ENCODE measurements around the gene TTYH2. TPM values are rescaled to one million over a fixed set of nuclear protein-coding genes. Genes with fewer than 3 reads are reported as not detected.

The TTYH2 gene
- total RNA-seq, 1 donor from 2014 or later = 30.3 TPM

DNA sequence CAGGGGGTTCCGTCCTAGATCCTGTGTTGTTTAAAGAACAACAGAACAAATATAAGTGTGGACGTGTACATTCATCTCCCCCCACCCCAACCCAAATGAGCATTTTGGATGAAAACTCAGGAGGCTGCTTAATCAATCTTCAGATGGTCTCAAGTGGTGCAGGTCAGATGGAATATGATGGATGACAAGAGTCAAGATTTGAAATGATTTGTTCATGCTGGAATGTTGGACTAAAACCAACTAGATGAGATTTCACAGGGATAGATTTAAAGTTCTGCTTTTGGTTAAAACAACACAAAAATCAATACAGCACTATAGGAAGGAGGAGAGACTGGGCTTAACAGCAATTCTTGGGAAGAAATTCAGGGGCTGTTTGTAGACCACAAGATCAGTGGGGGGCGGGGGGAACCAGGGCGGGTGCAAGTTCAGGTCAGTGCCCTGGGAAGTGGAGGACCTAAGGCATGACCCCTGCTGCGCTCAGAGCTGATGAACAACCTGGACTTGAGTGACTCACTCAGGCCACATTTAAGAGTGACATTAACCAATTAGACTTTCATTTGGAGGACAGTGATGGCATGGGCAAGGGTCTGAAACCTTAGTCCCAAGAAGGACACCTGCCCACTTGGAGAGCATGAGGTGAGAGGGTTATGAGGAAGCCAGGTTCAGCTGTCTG lies 15.1 kb downstream of the TTYH2 start:
- intact Hi-C loops (cut with DNase I) = no loop called here
- H3K4me1 ChIP-seq = no peaks in the 10 kb centered on the region
- no peaks in the 10 kb centered on the region for H3K9me3 ChIP-seq
- H3K4me3 ChIP-seq = no peak overlapping the region
- no peak overlapping the region for H3K27ac ChIP-seq
- TF ChIP-seq, protein P1, sequence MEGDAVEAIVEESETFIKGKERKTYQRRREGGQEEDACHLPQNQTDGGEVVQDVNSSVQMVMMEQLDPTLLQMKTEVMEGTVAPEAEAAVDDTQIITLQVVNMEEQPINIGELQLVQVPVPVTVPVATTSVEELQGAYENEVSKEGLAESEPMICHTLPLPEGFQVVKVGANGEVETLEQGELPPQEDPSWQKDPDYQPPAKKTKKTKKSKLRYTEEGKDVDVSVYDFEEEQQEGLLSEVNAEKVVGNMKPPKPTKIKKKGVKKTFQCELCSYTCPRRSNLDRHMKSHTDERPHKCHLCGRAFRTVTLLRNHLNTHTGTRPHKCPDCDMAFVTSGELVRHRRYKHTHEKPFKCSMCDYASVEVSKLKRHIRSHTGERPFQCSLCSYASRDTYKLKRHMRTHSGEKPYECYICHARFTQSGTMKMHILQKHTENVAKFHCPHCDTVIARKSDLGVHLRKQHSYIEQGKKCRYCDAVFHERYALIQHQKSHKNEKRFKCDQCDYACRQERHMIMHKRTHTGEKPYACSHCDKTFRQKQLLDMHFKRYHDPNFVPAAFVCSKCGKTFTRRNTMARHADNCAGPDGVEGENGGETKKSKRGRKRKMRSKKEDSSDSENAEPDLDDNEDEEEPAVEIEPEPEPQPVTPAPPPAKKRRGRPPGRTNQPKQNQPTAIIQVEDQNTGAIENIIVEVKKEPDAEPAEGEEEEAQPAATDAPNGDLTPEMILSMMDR (IDR thresholded peaks at IDR 0.05) = no peak
- H3K27me3 ChIP-seq = no peaks in the 10 kb centered on the region
- DNase-seq (ENCODE audit: low spot score in 2 of 2) = no peak
- peaks cover under 1 to 10% of the 10 kb centered on the region in 2 donors for H3K36me3 ChIP-seq

DNA sequence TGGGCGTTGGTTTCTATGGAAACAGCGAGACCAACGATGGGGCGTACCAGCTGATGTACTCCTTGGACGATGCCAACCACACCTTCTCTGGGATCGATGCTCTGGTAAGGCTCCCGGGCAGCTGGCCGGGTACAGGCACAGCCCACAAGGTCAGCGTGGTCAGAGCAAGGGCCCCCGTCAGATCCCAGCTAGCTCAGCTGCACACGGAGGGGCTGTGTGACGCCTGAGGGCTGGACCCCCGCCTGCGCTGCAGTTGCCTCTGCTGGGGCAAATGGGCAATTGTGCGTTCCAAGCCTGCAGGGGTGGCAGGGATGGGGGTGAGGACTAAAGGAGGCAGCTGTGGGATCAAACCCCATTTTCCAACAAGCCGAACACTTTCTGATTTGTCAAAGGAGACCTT lies 17.5 kb downstream of the TTYH2 start:
- no peak overlapping the region for H3K27ac ChIP-seq
- peaks cover 0 to 5% of the 10 kb centered on the region in 2 donors for H3K36me3 ChIP-seq
- TF ChIP-seq, protein P1 (IDR thresholded peaks at IDR 0.05) = no peak
- H3K9me3 ChIP-seq = no peaks in the 10 kb centered on the region
- H3K4me1 ChIP-seq = no peaks in the 10 kb centered on the region
- H3K27me3 ChIP-seq = no peaks in the 10 kb centered on the region
- intact Hi-C loops (cut with DNase I) = no loop called here
- no peak for DNase-seq (ENCODE audit: low spot score in 2 of 2)
- no peak overlapping the region for H3K4me3 ChIP-seq

- no peak overlapping the region for H3K27ac ChIP-seq
Observed at GRCh38 chr17:74231928-74232907, 18.8 kb downstream of the TTYH2 start.

DNA sequence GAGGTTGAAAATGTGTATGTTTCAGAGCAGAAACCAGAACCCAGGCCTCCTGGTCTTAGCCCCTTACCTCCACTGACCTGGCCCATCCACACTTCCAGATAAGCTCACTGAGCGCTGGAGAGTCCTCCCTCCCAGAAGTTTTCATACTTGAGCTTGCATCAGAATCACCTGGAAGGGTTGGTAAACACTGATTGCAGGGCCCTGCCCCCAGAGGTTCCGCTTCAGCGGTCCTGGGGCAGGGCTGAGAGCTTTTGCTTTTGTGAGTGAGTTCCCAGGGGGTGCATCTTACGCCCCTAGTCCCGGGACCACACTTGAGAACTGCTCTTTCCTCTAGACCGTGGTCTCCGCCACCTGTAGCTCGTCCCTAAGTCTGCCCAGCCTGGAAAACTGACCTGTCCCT lies 20.6 kb downstream of the TTYH2 start:
- Histone ChIP-seq H3K4me1 (no peaks in the 10 kb centered on the region), H3K36me3 (peaks cover 0 to 9% of the 10 kb centered on the region in 2 donors), H3K27ac (no peak overlapping the region), H3K4me3 (no peak overlapping the region), H3K9me3 (no peaks in the 10 kb centered on the region), H3K27me3 (no peaks in the 10 kb centered on the region)
- TF ChIP-seq, protein P1 (IDR thresholded peaks at IDR 0.05) = no peak
- no peak for DNase-seq (ENCODE audit: low spot score in 2 of 2)
- intact Hi-C loops (cut with DNase I) = no loop called here

More at GRCh38 chr17:74231928-74232907, 18.8 kb downstream of the TTYH2 start:
- no peak overlapping the region for H3K4me3 ChIP-seq
- H3K36me3 ChIP-seq = peaks cover 0 to 8% of the 10 kb centered on the region in 2 donors
- H3K27me3 ChIP-seq = no peaks in the 10 kb centered on the region
- intact Hi-C loops (cut with DNase I) = no loop called here
- H3K9me3 ChIP-seq = no peaks in the 10 kb centered on the region
- TF ChIP-seq, protein P1 (IDR thresholded peaks at IDR 0.05) = no peak
- H3K4me1 ChIP-seq = no peaks in the 10 kb centered on the region
- DNase-seq (ENCODE audit: low spot score in 2 of 2) = no peak

GRCh38 chr17:74234486-74234885 lies 21.1 kb downstream of the TTYH2 start:
- TF ChIP-seq, protein P1 (IDR thresholded peaks at IDR 0.05) = no peak

More at GRCh38 chr17:74234486-74234885, 21.1 kb downstream of the TTYH2 start:
- DNase-seq (ENCODE audit: low spot score in 2 of 2) = no peak
- Histone ChIP-seq H3K4me1 (no peaks in the 10 kb centered on the region), H3K4me3 (no peak overlapping the region), H3K27me3 (no peaks in the 10 kb centered on the region), H3K27ac (no peak overlapping the region), H3K36me3 (peaks cover 0 to 9% of the 10 kb centered on the region in 2 donors), H3K9me3 (no peaks in the 10 kb centered on the region)
- intact Hi-C loops (cut with DNase I) = no loop called here

Measured in ascending aorta (tissue), 2 donors.